ENCODE results near the gene ETS2.

ETS2 gene

GRCh38 chr21:38861989-38862683 lies 56.4 kb downstream of the ETS2 start:
- no peak for TF ChIP-seq CTCF (IDR thresholded peaks at IDR 0.05)
- no peaks in the 10 kb centered on the region for H3K36me3 ChIP-seq

GRCh38 chr21:38863291-38863690 lies 57.6 kb downstream of the ETS2 start:
- H3K9me3 ChIP-seq = no peaks in the 10 kb centered on the region
- H3K36me3 ChIP-seq = no peaks in the 10 kb centered on the region
- H3K4me1 ChIP-seq (ENCODE audit: control insufficient read depth in 1 of 2, insufficient read depth in 1 of 2, low read depth in 1 of 2, low read length in 1 of 2) = no peaks in the 10 kb centered on the region
- H3K27me3 ChIP-seq = no peaks in the 10 kb centered on the region
- no peak for TF ChIP-seq CTCF (IDR thresholded peaks at IDR 0.05)
- H3K27ac ChIP-seq = no peak overlapping the region
- H3K4me3 ChIP-seq (ENCODE audit: low read depth in 1 of 2, low read length in 1 of 2) = no peak overlapping the region

More at GRCh38 chr21:38861989-38862683, 56.4 kb downstream of the ETS2 start:
- H3K27ac ChIP-seq = no peak overlapping the region
- H3K9me3 ChIP-seq = no peaks in the 10 kb centered on the region
- no peaks in the 10 kb centered on the region for H3K4me1 ChIP-seq (ENCODE audit: control insufficient read depth in 1 of 2, insufficient read depth in 1 of 2, low read depth in 1 of 2, low read length in 1 of 2)
- H3K4me3 ChIP-seq (ENCODE audit: low read depth in 1 of 2, low read length in 1 of 2) = no peak overlapping the region
- H3K27me3 ChIP-seq = no peaks in the 10 kb centered on the region

GRCh38 chr21:38863843-38864363 lies 58.2 kb downstream of the ETS2 start:
- H3K27me3 ChIP-seq = no peaks in the 10 kb centered on the region
- no peak overlapping the region for H3K4me3 ChIP-seq (ENCODE audit: low read depth in 1 of 2, low read length in 1 of 2)
- H3K27ac ChIP-seq = no peak overlapping the region
- no peak for TF ChIP-seq CTCF (IDR thresholded peaks at IDR 0.05)
- no peaks in the 10 kb centered on the region for H3K9me3 ChIP-seq
- no peaks in the 10 kb centered on the region for H3K4me1 ChIP-seq (ENCODE audit: control insufficient read depth in 1 of 2, insufficient read depth in 1 of 2, low read depth in 1 of 2, low read length in 1 of 2)
- no peaks in the 10 kb centered on the region for H3K36me3 ChIP-seq

- TF ChIP-seq CTCF (IDR thresholded peaks at IDR 0.05) = no peak
- H3K27me3 ChIP-seq = no peaks in the 10 kb centered on the region
- peaks cover 8 to 10% of the 10 kb centered on the region in 2 experiments for H3K4me1 ChIP-seq (ENCODE audit: control insufficient read depth in 1 of 2, insufficient read depth in 1 of 2, low read depth in 1 of 2, low read length in 1 of 2)
- no peaks in the 10 kb centered on the region for H3K9me3 ChIP-seq
- H3K36me3 ChIP-seq = no peaks in the 10 kb centered on the region
- no peak overlapping the region for H3K27ac ChIP-seq
- H3K4me3 ChIP-seq (ENCODE audit: low read depth in 1 of 2, low read length in 1 of 2) = no peak overlapping the region
Measured at GRCh38 chr21:38864964-38865363, 59.2 kb downstream of the ETS2 start.

- TF ChIP-seq CTCF (IDR thresholded peaks at IDR 0.05) = no peak
- Histone ChIP-seq H3K4me3 (ENCODE audit: low read depth in 1 of 2, low read length in 1 of 2) (no peak overlapping the region), H3K27me3 (no peaks in the 10 kb centered on the region), H3K9me3 (no peaks in the 10 kb centered on the region), H3K4me1 (ENCODE audit: control insufficient read depth in 1 of 2, insufficient read depth in 1 of 2, low read depth in 1 of 2, low read length in 1 of 2) (peaks cover 9 to 15% of the 10 kb centered on the region in 2 experiments), H3K27ac (no peak overlapping the region), H3K36me3 (no peaks in the 10 kb centered on the region)
Measured at GRCh38 chr21:38869196-38869595, 63.5 kb downstream of the ETS2 start.
